Measurements from ENCODE around the gene R3HDM2.
"Not testable (repeated sequence)": the region's sequence is repeated elsewhere in the genome, so short reads cannot be mapped to it uniquely, and the experiment has no call there.

Gene R3HDM2

DNA sequence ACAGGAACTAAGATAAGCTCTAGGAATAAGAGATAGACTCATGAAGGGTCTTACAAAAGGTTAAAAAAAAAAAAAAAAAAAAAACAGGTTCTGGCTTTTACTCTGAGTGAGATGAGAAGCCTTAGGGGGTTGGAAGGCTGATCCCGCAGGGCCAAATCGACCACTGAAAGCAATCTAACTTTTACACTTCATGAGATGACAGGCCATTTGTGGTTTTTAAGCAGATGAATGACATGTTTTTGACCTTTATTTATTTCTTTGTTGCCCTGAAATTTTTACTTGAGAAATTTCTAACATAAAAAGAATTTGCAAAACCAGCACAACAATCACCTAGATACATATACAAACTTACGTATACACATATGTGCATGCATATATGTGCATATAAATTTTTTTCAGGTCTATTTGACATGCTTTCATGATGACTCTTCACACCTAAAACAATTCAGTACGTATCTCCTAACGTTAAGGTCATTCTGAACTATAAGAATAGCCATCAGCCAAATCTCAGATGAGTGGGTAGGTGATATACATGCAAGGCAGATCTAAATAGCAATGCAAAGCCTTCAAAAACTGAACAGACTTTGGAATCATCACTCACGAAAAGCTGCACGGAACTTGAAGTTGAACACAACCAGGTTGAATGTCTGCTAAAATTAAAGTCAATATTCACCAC, 87.0 kb downstream of the R3HDM2 start:
- H3K4me3 ChIP-seq (ENCODE audit: low read depth, low read length): no peak overlapping the region
- no peak for DNase-seq (ENCODE audit: low read depth)
- TF ChIP-seq, protein P1, sequence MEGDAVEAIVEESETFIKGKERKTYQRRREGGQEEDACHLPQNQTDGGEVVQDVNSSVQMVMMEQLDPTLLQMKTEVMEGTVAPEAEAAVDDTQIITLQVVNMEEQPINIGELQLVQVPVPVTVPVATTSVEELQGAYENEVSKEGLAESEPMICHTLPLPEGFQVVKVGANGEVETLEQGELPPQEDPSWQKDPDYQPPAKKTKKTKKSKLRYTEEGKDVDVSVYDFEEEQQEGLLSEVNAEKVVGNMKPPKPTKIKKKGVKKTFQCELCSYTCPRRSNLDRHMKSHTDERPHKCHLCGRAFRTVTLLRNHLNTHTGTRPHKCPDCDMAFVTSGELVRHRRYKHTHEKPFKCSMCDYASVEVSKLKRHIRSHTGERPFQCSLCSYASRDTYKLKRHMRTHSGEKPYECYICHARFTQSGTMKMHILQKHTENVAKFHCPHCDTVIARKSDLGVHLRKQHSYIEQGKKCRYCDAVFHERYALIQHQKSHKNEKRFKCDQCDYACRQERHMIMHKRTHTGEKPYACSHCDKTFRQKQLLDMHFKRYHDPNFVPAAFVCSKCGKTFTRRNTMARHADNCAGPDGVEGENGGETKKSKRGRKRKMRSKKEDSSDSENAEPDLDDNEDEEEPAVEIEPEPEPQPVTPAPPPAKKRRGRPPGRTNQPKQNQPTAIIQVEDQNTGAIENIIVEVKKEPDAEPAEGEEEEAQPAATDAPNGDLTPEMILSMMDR (IDR thresholded peaks at IDR 0.05; ENCODE audit: low read depth, low read length, missing control alignments): no peak

DNA sequence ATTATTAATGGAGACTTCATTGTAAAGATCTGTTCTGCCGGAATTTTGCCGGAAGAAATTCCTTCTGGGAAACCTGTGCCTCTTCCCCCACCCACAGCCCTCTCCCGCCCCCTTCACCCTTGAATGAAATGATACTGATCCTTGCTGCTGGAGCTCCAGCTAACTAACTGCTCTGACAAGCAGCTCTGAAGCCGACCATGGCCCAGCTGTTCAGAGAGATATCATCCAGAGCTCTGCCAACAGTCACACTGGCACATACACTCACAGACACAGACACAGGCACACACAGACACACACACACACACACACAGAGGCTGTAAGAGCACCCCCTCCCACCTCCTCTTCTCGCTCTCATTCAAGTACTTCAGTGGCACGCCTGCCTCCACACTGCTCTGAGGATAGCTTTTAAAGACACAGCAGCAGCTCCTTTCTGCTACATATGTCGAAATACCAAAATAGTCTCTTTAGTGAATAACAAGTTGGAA, 88.6 kb downstream of the R3HDM2 start:
- no peak overlapping the region for H3K4me3 ChIP-seq (ENCODE audit: low read depth, low read length)
- DNase-seq (ENCODE audit: low read depth): no peak
- TF ChIP-seq, protein P1 (IDR thresholded peaks at IDR 0.05; ENCODE audit: low read depth, low read length, missing control alignments): no peak

DNA sequence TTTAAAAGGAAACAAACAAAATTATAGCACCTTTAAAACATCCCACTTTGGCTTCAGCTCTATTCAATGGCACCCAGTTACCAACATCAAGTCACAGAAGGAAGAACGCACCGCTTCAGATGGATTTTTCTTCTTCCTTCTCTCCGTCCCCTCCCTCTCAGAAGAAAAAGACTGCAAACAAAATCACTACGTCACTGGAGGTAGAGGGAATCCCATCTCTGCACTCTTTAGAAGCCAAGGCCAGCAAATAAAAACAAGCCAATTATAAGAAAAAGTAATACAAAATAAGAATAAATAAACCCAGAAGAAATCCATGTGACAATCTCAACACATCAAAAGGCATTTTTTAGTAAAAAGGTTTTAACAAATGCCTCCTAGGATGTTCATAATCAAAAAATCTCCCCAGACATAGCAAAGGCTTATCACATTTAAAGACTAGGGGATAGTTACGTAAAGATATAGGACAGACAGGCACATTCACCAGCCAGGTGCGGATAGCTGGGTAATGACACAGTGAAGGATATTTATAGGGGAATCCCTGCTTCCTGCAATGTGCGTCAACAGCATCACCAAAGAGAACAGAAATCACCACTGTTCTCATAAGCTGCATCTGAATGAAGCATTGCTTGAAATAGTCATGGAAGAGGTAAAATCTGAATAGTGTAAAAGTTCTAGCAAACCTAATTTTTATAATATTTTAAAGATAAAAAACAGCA, 89.4 kb downstream of the R3HDM2 start:
- TF ChIP-seq, protein P1 (IDR thresholded peaks at IDR 0.05; ENCODE audit: low read depth, low read length, missing control alignments): no peak
- H3K4me3 ChIP-seq (ENCODE audit: low read depth, low read length): no peak overlapping the region
- DNase-seq (ENCODE audit: low read depth): no peak

DNA sequence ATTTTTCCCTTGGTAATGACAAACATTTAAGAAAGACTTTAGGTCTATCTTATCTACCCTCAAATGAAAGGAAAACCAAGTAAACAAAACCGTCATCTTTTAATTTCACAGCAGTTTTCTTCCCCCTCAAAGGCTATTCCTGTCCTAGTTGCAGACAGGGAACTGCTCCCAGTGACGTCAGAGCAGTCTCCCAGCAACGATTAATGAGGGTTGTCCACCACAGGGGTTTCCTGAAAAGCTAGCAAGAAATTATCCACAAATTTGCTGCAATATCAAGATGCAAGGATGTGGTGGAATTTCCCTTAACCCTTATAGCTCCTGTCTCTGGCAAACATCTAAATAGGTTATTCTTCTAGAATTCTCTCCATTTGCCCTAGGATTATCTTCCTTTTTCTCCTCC, 90.7 kb downstream of the R3HDM2 start:
- no peak for DNase-seq (ENCODE audit: low read depth)
- TF ChIP-seq, protein P1 (IDR thresholded peaks at IDR 0.05; ENCODE audit: low read depth, low read length, missing control alignments): no peak
- H3K4me3 ChIP-seq (ENCODE audit: low read depth, low read length): no peak overlapping the region

DNA sequence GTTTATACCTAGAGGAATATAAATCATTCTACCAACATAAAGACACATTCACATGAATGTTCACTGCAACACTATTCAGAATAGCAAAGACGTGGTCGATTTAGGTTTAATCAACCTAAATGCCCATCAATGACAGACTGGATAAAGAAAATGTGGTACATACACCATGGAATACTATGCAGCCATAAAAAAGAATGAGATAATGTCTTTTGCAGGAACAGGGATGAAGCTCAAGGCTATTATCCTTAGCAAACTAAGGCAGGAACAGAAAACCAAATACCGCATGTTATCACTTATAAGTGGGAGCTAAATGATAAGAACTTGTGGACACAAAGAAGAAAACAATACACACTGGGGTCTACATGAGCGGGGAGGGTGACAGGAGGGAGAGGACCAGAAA, 94.5 kb downstream of the R3HDM2 start:
- H3K4me3 ChIP-seq (ENCODE audit: low read depth, low read length); DNase-seq (ENCODE audit: low read depth): not testable (repeated sequence)

DNA sequence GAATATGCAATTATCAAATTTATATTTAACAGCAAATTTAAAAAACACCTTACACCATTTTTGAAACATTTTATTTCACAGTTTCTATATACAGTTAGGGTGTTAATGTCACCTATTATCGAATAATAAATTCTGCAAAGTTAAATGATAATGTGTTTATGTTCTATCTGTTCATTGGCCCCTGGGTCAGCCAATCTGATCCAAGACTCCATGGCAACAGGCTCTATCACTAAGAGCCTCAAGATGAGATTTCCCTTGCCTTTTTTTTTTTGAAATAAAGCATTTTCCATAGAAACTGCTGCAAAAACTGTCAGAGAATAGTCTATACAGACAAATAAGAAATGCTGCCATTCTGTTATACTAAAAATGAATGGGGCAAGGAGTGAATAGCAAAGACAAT, 96.6 kb downstream of the R3HDM2 start:
- TF ChIP-seq, protein P1 (IDR thresholded peaks at IDR 0.05; ENCODE audit: low read depth, low read length, missing control alignments): no peak
- no peak for DNase-seq (ENCODE audit: low read depth)
- no peak overlapping the region for H3K4me3 ChIP-seq (ENCODE audit: low read depth, low read length)

DNA sequence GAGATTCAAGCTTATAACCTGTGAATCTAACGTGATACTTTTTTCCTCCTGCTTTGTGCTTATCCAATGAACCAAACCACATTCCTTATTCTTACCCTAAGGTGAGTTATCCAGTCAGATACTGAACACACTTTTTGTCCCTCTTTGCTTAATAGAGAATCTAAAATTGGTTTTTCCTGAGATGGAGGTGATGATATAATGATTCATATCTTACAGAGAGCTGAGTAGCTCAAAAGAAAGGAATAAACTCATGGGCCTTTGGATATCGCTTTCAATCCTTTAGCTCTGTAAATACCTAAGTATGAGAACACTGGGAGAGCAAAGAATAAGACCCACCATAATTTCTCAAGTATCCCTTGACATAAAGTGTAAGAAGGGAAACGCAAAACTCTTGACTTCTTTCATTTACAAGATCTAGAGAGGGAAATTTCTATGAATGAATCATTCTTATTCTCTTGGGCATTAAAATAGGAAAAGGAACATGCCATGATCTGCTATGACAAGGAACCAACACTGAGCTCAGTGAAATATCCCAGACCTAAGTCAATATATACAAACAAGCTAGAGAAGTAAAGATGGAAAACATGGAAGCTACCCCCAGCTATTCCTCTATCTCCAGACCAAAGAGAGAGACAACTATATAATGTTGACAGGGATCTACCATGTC, 98.1 kb downstream of the R3HDM2 start:
- no peak for DNase-seq (ENCODE audit: low read depth)
- H3K4me3 ChIP-seq (ENCODE audit: low read depth, low read length): no peak overlapping the region
- TF ChIP-seq, protein P1 (IDR thresholded peaks at IDR 0.05; ENCODE audit: low read depth, low read length, missing control alignments): no peak
